HCT116 (cell line): ENCODE results near the gene PPM1D.

Experiments used
- CTCF ChIP-seq, 3 experiments: fragments of 200-600 bp in 1 of 3; sonication (generic) in 1 of 3; IDR thresholded peaks in 2 of 3; conservative IDR thresholded peaks in 1 of 3; 2 replicates each; pipeline ENCODE4 v1.5.1; 2012 to 2017; ENCODE audit warnings: low read depth in 2 of 3, low read length in 2 of 3, antibody characterized with exemption in 1 of 3, borderline replicate concordance in 1 of 3, control low read depth in 1 of 3, mild to moderate bottlenecking in 1 of 3, mixed read lengths in 1 of 3, mixed run types in 1 of 3, moderate library complexity in 1 of 3; ENCODE audit not compliant: insufficient read depth in 1 of 3
- EGR1 ChIP-seq: IDR thresholded peaks from 2 replicates; pipeline ENCODE4 v1.6.1; 2012; ENCODE audit warnings: low read depth
- ELF1 ChIP-seq: IDR thresholded peaks from 2 replicates; pipeline ENCODE4 v1.6.1; 2012; ENCODE audit warnings: low read depth, borderline replicate concordance
- EZH2 ChIP-seq: fragments of 200-600 bp; sonication (generic); IDR thresholded peaks from 2 replicates; pipeline ENCODE4 v1.6.1; 2017; ENCODE audit warnings: antibody characterized with exemption, mixed run types
- EZH2phosphoT487 ChIP-seq: fragments of 200-600 bp; IDR thresholded peaks from 2 replicates; pipeline ENCODE4 v1.6.1; 2018; ENCODE audit warnings: antibody characterized with exemption, borderline replicate concordance
- JUND ChIP-seq: IDR thresholded peaks from 2 replicates; pipeline ENCODE4 v1.6.1; 2012
- POLR2A ChIP-seq: IDR thresholded peaks from 2 replicates; pipeline ENCODE4 v1.7.0; 2011; ENCODE audit warnings: borderline replicate concordance; ENCODE audit not compliant: insufficient read depth, insufficient read length; ENCODE audit errors: extremely low read depth
- POLR2AphosphoS5 ChIP-seq: IDR thresholded peaks from 2 replicates; pipeline ENCODE4 v1.6.1; 2011; ENCODE audit warnings: mild to moderate bottlenecking, low read depth, low read length, moderate library complexity
- RAD21 ChIP-seq: IDR thresholded peaks from 2 replicates; pipeline ENCODE4 v1.6.1; 2012; ENCODE audit warnings: low read depth, mild to moderate bottlenecking
- REST ChIP-seq: IDR thresholded peaks from 2 replicates; pipeline ENCODE4 v1.6.1; 2012; ENCODE audit warnings: low read depth
- SIN3A ChIP-seq: IDR thresholded peaks from 2 replicates; pipeline ENCODE4 v1.6.1; 2012; ENCODE audit warnings: low read depth
- TCF7L2 ChIP-seq: IDR thresholded peaks from 2 replicates; pipeline ENCODE4 v1.7.0; 2011; ENCODE audit warnings: borderline replicate concordance, inconsistent platforms; ENCODE audit not compliant: insufficient read depth, insufficient read length; ENCODE audit errors: extremely low read depth
- TF ChIP-seq, protein P1 (sequence below): IDR thresholded peaks from 2 replicates; pipeline ENCODE4 v1.6.1; 2011; ENCODE audit warnings: mild to moderate bottlenecking, low read length, moderate library complexity; ENCODE audit not compliant: insufficient replicate concordance; ENCODE audit errors: extremely low read depth

- no peak for TF ChIP-seq CTCF (IDR thresholded peaks at IDR 0.05 in 2 of 3, conservative IDR thresholded peaks at IDR 0.05 in 1 of 3; ENCODE audit: borderline replicate concordance in 1 of 3, insufficient read depth in 1 of 3, low read depth in 2 of 3, low read length in 2 of 3)
- no peak for TF ChIP-seq RAD21
- no peak for TF ChIP-seq JUND
- TF ChIP-seq POLR2A = no peak
- TF ChIP-seq, protein P1, sequence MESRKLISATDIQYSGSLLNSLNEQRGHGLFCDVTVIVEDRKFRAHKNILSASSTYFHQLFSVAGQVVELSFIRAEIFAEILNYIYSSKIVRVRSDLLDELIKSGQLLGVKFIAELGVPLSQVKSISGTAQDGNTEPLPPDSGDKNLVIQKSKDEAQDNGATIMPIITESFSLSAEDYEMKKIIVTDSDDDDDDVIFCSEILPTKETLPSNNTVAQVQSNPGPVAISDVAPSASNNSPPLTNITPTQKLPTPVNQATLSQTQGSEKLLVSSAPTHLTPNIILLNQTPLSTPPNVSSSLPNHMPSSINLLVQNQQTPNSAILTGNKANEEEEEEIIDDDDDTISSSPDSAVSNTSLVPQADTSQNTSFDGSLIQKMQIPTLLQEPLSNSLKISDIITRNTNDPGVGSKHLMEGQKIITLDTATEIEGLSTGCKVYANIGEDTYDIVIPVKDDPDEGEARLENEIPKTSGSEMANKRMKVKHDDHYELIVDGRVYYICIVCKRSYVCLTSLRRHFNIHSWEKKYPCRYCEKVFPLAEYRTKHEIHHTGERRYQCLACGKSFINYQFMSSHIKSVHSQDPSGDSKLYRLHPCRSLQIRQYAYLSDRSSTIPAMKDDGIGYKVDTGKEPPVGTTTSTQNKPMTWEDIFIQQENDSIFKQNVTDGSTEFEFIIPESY = no peak
- no peak for TF ChIP-seq ELF1
- no peak for TF ChIP-seq TCF7L2
- no peak for TF ChIP-seq POLR2AphosphoS5
- TF ChIP-seq EGR1 = no peak
- no peak for TF ChIP-seq EZH2
- no peak for TF ChIP-seq REST
- TF ChIP-seq EZH2phosphoT487 = no peak
- no peak for TF ChIP-seq SIN3A
These were observed 2.7 kb upstream of the PPM1D start for GRCh38 chr17:60597297-60597696.
